Pancreas (tissue), 10 donors: ENCODE data around the gene FLNC. TPM values are rescaled to one million over a fixed set of nuclear protein-coding genes. Genes with fewer than 3 reads are reported as not detected.

Experiments used
- ATAC-seq, 4 donors: fragments of 200-7000 bp; cut with Tn5 transposase; one replicate each; pipeline versions ENCODE4 v1.8.0 to v1.9.1; 2020; ENCODE audit warnings: mild to moderate bottlenecking in 4 of 4, moderate library complexity in 4 of 4
- DNase-seq, 6 donors: peaks; one replicate each; pipeline ENCODE4 v3.0.0-alpha.2; 2020
- FAIRE-seq: peaks from 2 replicates; lab custom pipeline; 2012; peaks lifted over from hg19 to GRCh38; lab: Jason Lieb, UNC
- H3K27ac ChIP-seq, 4 donors: fragments of 200-600 bp; sonication (generic); 1 replicate in 3 of 4; 2 replicates in 1 of 4; pipeline versions ENCODE4 v1.5.0 to v1.8.0; 2020
- H3K27me3 ChIP-seq, 4 donors: fragments of 200-600 bp; one replicate each; pipeline ENCODE4 v1.8.0; 2021
- H3K36me3 ChIP-seq, 3 donors: fragments of 200-600 bp; sonication (generic) in 1 of 3; one replicate each; pipeline versions ENCODE4 v1.5.0 to v1.8.0; 2020 to 2021
- H3K4me1 ChIP-seq, 3 donors: fragments of 200-600 bp; one replicate each; pipeline ENCODE4 v1.8.0; 2021
- H3K4me3 ChIP-seq, 4 donors: fragments of 200-600 bp; sonication (generic) in 2 of 4; one replicate each; pipeline versions ENCODE4 v1.5.0 to v1.8.0; 2020 to 2021
- H3K9me3 ChIP-seq, 4 donors: fragments of 200-600 bp; one replicate each; pipeline ENCODE4 v1.8.0; 2021
- WGBS, 2 donors: extraction: QIAGEN DNeasy Blood & Tissue Kit; methylation state at CpG; one replicate each; pipeline ENCODE4 v1.1.7; 2013; 5-methylcytosine and 5-hydroxymethylcytosine counted together
- intact Hi-C, 3 donors: fragments of 100-400 bp; cut with DNase I; formaldehyde crosslinking; loops; one replicate each; pipeline versions ENCODE4 v1.11.1 to v1.14.2; 2022
- polyA plus RNA-seq, 2 donors: library from polyadenylated mRNA; stranded (reverse); fragments of 200-250 nt; gene quantifications; one replicate each; pipeline ENCODE4 v1.2.3, GENCODE V29; 2013
- total RNA-seq, 6 donors: library from RNA; stranded (reverse); fragmentation: NEBNext Ultra II Directional in 4 of 6; extraction: Animal tissue kit (Norgen Biotek cat#: 25700) in 4 of 6; gene quantifications; one replicate each; pipeline versions ENCODE4 v1.2.1 to v1.2.4, GENCODE V29; 2021 to 2023
- TF ChIP-seq, protein P1 (sequence below), 4 donors: fragments of 200-600 bp; sonication (generic) in 3 of 4; IDR thresholded peaks; one replicate each; pipeline versions ENCODE4 v1.5.0 to v1.8.0; 2021; ENCODE audit warnings: antibody characterized with exemption in 4 of 4
- donor health status: healthy with polysubstance abuse.
- donor health status: DM: no; HTN: no; CAD: no; lungs with moderate emphysema.
- donor health status: DM: no; HTN: no; CAD: no.
- donor health status: control.
- donor health status: control.
- donor health status: Bipolar disorder and iron deficiency.
- donor health status: DM: yes; HTN: yes; CAD: no.
- donor health status: DM: no; HTN: no; CAD: no.
- donor health status: DM: no; HTN: no; CAD: no.
- donor health status: DM: yes; HTN: yes; CAD: no.

Gene FLNC
- total and polyA plus RNA-seq, 8 donors: 0.28 to 2.3 (median 1.0) TPM

GRCh38 chr7:128810473-128810872 is 19.7 kb upstream of the FLNC start:
- H3K27me3 ChIP-seq: no peaks in the 10 kb centered on the region
- no peak overlapping the region for H3K27ac ChIP-seq
- H3K4me3 ChIP-seq: no peak overlapping the region
- intact Hi-C loops: no loop called here
- ATAC-seq: no peak
- FAIRE-seq: no peak
- no peaks in the 10 kb centered on the region for H3K36me3 ChIP-seq
- no peaks in the 10 kb centered on the region for H3K9me3 ChIP-seq
- no peak for DNase-seq
- H3K4me1 ChIP-seq: peaks cover 0 to 3% (median 0%) of the 10 kb centered on the region in 3 donors
- WGBS, 2 donors: 78 to 87% methylated on average over 2 of the region's 2 CpGs
- TF ChIP-seq, protein P1, sequence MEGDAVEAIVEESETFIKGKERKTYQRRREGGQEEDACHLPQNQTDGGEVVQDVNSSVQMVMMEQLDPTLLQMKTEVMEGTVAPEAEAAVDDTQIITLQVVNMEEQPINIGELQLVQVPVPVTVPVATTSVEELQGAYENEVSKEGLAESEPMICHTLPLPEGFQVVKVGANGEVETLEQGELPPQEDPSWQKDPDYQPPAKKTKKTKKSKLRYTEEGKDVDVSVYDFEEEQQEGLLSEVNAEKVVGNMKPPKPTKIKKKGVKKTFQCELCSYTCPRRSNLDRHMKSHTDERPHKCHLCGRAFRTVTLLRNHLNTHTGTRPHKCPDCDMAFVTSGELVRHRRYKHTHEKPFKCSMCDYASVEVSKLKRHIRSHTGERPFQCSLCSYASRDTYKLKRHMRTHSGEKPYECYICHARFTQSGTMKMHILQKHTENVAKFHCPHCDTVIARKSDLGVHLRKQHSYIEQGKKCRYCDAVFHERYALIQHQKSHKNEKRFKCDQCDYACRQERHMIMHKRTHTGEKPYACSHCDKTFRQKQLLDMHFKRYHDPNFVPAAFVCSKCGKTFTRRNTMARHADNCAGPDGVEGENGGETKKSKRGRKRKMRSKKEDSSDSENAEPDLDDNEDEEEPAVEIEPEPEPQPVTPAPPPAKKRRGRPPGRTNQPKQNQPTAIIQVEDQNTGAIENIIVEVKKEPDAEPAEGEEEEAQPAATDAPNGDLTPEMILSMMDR (IDR thresholded peaks at IDR 0.05): no peak

DNA sequence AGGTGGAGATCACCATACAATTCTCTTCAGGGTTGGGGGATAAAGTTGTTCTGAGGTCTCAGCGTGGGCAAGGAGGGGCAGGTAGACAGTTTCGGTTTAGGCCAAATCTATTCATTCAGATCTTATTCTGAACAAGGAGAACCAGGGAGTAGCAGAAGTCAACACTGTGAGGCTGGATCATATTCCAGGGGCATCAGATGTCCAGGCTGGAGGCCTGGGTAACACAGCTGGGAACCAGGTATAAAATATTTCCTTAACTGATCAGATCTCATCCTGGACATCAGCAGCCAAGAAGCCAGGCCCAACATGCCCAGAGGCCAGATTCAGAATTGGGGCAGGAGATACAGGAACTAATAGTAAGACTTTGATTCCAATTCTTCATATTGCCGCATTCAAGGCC is 19.2 kb upstream of the FLNC start:
- DNase-seq (no peak), FAIRE-seq (no peak), ATAC-seq (no peak)
- no peaks in the 10 kb centered on the region for H3K36me3 ChIP-seq
- peaks cover 0 to 3% (median 0%) of the 10 kb centered on the region in 3 donors for H3K4me1 ChIP-seq
- H3K9me3 ChIP-seq: no peaks in the 10 kb centered on the region
- WGBS, 2 donors: 91 to 92% methylated on average over 3 of the region's 3 CpGs
- intact Hi-C loops: no loop called here
- TF ChIP-seq, protein P1 (IDR thresholded peaks at IDR 0.05): no peak
- no peaks in the 10 kb centered on the region for H3K27me3 ChIP-seq
- no peak overlapping the region for H3K4me3 ChIP-seq
- H3K27ac ChIP-seq: no peak overlapping the region

GRCh38 chr7:128811631-128812430 is 18.4 kb upstream of the FLNC start:
- Histone ChIP-seq H3K9me3 (no peaks in the 10 kb centered on the region), H3K4me1 (peaks cover 0 to 3% (median 0%) of the 10 kb centered on the region in 3 donors), H3K4me3 (no peak overlapping the region), H3K27me3 (no peaks in the 10 kb centered on the region), H3K36me3 (no peaks in the 10 kb centered on the region), H3K27ac (no peak overlapping the region)
- no peak for DNase-seq
- ATAC-seq: peak in 1 of 4 donors; percentile 6
- 89 to 90% methylated on average over 11 of the region's 11 CpGs for WGBS, 2 donors
- FAIRE-seq: no peak
- TF ChIP-seq, protein P1 (IDR thresholded peaks at IDR 0.05): no peak
- intact Hi-C loops: no loop called here

DNA sequence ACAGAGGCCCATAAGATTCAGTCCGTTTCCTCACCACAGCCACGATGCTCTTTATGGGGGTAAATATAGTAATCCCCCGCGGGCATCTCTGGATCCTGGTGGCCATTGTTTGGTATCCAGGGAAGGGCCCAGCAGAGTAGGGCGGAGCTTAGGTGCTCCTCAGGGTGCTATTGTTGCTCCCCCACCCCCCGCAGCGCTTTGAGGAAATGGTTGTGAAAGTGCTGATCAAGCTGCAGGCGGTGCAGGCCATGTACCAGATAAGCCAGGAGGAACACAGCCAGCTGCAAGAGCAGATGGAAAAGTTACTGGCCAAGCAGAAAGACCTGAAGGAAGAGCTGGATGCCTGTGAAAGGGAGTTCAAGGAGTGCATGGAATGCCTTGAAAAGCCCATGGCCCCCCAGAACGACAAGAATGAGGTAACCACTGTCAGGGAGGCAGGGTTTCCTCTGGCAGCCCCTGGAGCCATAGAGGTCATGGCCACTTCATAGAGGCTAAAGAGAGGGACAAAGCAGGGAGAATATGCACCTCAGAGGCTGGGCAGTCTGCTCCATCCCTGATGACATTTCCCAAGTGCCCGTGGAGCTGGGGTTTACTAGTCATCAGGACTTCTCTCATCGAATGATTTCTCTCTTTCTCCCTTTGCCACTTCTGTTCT is 17.6 kb upstream of the FLNC start:
- WGBS, 2 donors: 29 to 40% methylated on average over 11 of the region's 11 CpGs
- Histone ChIP-seq H3K36me3 (no peaks in the 10 kb centered on the region), H3K9me3 (no peaks in the 10 kb centered on the region), H3K4me1 (peaks cover 0 to 3% (median 0%) of the 10 kb centered on the region in 3 donors), H3K27me3 (no peaks in the 10 kb centered on the region), H3K27ac (no peak overlapping the region), H3K4me3 (no peak overlapping the region)
- DNase-seq: peak in 5 of 6 donors; percentile 46 to 63 (median 59)
- intact Hi-C loops: no loop called here
- TF ChIP-seq, protein P1 (IDR thresholded peaks at IDR 0.05): no peak
- FAIRE-seq: no peak
- peak; percentile 84 to 95 (median 92) for ATAC-seq
